ENCODE data around the gene ERVMER34-1.

ERVMER34-1 gene, protein sequence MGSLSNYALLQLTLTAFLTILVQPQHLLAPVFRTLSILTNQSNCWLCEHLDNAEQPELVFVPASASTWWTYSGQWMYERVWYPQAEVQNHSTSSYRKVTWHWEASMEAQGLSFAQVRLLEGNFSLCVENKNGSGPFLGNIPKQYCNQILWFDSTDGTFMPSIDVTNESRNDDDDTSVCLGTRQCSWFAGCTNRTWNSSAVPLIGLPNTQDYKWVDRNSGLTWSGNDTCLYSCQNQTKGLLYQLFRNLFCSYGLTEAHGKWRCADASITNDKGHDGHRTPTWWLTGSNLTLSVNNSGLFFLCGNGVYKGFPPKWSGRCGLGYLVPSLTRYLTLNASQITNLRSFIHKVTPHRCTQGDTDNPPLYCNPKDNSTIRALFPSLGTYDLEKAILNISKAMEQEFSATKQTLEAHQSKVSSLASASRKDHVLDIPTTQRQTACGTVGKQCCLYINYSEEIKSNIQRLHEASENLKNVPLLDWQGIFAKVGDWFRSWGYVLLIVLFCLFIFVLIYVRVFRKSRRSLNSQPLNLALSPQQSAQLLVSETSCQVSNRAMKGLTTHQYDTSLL

DNA sequence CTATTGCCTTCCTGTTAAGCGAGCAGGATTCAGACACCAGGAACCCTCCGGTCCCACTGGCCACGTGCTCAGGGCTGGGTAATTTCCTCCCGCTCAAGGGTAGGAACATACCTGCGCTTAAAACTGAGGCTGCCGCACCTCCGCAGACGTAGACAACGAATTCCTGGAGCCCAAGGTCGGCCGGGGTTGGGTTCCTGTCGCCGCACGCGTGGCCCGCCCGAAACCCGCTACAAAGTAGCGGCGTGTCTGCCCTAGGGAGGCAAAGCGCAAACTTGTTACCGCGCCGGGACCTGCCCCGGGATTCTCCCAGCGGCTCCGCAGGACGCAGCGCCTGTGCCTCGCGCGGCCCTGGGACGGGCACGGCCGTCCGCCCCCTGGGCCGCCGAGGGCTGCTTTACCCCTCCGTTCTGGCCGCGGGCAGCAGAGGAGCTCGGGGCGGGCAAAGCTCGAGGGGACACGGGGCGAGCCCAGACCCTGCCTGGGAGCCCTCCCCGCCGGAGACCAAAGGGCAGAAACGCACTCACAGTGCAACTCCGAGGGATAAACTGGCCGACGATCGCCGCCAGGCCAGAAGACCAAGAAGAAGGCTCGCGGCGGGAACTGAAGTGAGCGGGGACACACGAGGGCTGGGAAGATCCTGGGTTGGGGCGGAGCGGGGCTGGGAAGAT, at the start of gene ERVMER34-1:
Gene ERVMER34-1, minus strand, starts transcription at position 607 of the 668 bp plus-strand sequence. CDS start 5,905 bp downstream, outside the sequence.
- DNase-seq (ENCODE audit: low read depth in 3 of 3), result no peak

DNA sequence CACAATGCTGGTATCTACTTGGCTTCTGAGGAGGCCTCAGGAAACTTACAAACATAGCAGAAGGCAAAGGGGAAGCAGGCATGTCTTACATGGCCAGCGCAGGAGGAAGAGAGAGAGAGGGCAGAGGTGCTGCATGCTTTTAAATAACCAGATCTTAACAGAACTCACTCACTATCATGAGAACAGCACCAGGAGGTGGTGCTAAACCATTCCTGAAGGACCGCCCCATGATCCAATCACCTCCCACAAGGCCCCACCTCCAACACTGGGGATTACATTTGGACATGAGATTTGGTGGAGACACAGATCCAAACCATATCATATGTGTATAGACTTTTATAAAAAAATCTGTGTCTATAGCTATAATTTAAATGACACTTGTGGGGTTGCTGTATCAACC, 48.6 kb upstream of the ERVMER34-1 start:
- DNase-seq (ENCODE audit: low read depth in 3 of 3), result no peak

DNA sequence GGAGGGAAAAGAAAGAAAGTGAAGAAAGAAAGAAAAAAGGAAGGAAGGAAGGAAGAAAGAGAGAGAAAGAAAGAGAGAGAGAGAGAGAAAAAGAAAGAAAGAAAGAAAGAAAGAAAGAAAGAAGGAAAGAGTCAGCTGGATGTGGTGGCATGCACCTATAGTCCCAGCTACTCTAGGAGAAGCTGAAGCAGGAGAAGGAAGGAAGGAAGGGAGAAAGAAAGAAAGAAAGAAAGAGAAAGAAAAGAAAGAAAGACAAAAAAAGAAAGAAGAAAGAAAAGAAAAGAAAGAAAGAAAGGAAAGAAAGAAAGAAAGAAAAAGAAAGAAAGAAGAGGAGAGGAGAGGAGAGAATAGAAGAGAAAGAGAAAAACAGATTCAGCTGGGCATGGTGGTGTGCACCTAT, 44.3 kb upstream of the ERVMER34-1 start:
- no peak for DNase-seq (ENCODE audit: low read depth in 3 of 3)

DNA sequence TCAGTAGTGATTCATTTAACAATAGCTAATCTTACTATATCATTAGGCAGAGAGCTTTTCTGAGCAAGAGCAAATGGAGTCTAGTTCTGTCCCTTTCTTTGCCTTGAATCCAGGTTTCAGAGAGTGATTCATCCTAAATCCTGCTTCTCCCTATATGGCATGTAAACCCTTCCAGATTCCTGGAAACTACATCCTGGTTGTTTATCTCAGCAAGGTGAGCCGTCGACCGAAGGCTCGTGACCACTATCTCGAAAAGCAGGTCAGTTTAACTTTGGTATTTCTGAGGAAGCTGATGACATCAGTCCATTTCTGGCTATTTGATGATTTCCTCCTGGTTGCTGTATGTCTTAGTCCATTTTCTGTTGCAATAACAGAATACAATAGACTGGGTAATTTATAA, 40.7 kb upstream of the ERVMER34-1 start:
- DNase-seq (ENCODE audit: low read depth in 3 of 3), result no peak

DNA sequence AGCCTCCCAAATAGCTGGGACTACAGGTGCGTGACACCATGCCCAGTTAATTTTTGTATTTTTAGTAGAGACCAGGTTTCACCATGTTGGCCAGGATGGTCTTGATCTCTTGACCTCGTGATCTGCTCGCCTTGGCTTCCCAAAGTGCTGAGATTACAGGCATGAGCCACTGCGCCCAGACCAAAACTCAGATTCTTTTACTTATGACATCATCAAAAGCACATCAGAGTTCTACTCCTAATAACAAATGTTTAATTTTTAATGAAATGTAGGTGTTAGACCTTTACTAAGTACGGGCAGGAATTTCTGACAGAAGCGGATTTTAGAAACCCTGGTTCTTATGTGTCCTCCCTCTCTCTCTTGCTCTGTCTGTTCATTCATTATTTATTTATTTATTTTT, 38.5 kb upstream of the ERVMER34-1 start:
- no peak for DNase-seq (ENCODE audit: low read depth in 3 of 3)

DNA sequence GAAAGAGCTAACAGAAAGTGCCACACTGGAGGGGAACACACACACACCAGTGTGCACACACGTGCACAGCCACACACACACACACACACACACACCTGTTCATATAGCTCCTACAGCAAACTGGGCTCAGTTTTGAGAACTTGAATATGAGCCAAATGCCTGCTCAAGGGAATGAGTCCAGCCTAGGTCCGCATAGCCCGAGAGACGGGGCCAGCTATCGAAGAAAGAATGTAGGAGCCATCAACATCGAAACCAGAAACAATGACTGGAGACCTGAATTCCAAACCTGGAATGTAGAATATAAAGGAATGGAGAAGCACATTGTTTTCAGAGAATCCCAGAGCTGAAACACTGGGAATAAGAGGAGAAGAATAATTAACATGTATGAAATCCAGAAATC, 37.6 kb upstream of the ERVMER34-1 start:
- DNase-seq (ENCODE audit: low read depth in 3 of 3), result no peak

DNA sequence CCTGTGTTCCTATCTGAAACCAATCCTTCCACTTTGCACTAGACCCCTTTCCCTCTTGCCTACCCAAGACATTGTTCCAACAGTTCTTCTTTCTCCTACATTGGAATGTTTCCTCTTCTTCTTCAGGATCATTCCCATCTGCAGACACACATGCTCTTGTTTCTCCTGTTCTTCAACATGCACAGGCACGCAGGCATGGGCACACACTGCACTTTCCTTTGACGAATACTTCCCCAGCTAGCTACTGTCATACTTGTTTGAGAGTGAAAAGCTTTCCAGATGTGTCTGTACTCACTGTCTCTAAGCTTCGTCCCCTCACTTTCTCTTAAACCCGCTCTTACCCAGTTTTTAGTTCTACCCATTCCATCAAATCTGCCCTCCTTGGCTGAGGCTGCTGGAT, 31.8 kb upstream of the ERVMER34-1 start:
- no peak for DNase-seq (ENCODE audit: low read depth in 3 of 3)

DNA sequence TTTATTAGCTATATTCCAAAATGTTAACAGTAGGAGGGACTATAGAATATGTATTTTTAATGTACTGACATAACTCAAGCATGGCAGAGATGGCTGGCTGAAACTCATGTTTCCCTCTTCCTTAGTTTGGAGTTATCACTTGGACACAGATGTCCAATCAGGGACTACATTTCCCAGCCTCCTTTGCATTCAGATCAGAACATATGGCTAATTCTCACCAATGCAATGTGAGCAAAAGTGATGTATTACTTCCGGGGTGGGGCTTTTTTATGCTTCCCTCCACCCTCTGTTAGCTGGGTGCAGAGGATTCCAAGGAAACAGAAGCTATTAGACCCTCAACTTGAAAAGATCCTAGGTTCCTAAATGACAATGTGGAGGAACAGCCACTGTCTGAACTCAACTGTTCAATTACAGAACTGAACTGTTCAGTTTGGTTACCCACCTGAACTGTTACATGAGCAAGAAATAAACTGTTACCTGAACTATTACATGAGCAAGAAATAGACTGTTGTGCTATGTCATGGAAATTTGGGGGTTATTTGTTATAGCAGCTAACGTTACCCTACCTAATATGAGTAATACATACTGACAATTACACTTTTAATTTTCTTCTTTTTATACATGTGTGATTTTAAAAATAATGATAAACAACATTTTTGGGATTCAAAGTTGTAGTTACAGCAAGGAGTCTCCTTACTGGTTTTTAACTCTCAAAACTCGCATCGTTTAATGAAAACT, 29.6 kb upstream of the ERVMER34-1 start:
- DNase-seq (ENCODE audit: low read depth in 3 of 3), result no peak

DNA sequence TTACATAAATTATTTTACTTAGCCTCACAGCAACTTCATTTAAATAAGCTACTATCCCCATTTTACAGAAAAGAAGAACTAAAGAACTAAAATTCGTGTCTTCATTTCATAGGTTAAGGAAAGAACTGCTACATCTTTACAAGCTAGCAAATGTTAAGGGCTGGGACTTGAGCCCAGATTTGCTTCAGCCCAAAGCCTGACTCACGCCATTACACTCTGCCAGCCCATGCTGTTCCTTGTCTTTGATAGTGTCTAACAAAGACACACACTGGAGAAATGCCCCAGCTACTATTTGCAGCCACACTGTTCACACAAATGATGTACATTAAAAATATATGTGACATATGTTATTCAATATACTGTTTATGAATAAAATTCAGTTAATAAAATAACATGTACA, 29.0 kb upstream of the ERVMER34-1 start:
- no peak for DNase-seq (ENCODE audit: low read depth in 3 of 3)

DNA sequence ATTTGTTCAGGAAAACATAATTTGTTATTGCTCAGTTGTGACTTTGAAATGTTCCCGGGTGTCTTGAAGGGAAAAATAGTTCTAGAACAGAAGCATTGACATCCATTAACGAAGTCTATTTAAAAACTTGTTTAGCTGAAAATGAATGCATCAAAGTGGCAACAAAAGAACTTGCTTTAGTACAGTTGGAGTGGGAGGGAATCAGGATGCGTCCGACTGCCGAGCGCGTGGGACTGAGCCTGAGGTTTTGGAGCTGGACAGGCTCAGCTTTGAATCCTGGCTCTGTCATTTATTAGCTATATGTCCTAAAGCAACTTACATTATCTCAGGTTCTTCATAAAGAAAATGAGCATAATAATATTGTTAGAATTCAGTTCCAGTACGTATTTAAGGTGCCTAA, 9.0 kb upstream of the ERVMER34-1 start:
- no peak for DNase-seq (ENCODE audit: low read depth in 3 of 3)

DNA sequence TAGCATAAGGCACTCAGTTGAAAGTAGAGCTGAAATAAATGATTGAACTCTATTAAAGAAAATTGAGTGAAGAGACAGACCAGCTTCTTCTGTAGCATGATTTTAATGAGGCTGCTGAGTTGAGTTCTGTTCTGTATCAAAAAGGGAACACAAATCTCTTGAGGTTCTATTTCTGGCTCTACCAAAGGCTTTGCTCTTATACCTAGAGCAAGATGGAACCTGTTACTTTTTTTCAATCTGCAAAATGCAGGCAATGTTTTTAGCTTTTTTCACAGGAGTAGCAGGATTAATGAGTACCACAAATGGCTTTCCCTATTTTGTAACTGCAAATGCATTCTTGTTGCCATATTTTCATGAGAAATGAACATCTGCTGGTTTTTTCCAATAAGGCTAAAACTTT, 4.2 kb upstream of the ERVMER34-1 start:
- DNase-seq (ENCODE audit: low read depth in 3 of 3), result no peak

DNA sequence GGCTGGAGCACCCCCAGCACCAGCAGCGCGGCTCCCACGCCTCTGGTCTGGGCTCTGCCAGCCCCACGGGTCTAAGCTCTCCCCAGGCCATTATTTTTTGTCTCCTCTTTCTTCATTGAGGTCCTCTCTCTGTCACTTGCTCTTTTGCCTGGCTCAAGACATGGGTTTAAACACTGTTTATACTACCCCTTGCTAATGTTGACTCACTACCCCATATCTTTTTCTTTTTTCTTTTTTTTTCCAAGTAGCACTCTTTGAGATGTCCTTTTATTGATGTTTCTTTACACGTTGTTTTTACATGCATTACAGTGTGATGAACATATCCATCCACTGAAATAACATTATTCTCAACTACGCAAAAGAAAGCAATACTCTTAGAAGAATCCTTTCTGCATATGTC, 1.7 kb upstream of the ERVMER34-1 start:
- no peak for DNase-seq (ENCODE audit: low read depth in 3 of 3)

DNA sequence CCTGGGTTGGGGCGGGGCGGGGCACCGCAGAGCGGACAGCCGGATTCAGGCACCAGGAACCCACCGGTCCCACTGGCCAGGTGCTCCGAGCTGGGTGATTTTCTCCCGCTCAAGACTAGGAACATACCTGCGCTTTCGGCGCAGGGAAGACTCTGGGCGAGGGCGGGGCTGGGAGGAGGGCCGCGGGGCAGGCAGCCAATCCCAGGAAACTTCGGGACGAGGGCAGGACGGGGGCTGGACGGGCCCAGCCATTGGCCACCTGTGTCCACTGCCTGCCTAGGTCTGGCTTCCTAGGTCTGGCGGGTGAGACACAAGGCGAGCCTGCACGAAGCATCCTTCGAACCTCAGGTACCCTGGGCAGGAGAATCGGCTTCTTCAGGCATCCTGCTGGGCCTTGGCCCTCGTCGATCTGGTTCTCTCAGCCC, 274 bp upstream of the ERVMER34-1 start:
- no peak for DNase-seq (ENCODE audit: low read depth in 3 of 3)

DNA sequence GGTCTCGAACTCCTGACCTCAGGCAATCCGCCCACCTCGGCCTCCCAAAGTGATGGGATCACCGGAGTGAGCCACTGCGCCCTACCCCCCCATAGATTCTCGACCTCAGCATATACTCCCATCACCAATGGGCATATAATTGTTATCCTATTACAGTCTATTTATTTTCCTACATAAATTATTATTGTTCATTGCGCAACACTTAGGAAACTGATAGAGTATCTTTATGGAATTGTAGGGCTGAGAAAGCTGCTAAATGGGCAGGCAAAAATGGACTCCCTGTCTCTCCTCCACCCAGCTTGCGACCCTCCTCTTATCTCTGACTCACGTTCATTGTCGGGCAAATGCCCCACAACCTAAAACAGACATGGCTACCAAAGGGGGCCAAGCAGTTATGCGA, 1.0 kb downstream of the ERVMER34-1 start:
- DNase-seq (ENCODE audit: low read depth in 3 of 3), result no peak

DNA sequence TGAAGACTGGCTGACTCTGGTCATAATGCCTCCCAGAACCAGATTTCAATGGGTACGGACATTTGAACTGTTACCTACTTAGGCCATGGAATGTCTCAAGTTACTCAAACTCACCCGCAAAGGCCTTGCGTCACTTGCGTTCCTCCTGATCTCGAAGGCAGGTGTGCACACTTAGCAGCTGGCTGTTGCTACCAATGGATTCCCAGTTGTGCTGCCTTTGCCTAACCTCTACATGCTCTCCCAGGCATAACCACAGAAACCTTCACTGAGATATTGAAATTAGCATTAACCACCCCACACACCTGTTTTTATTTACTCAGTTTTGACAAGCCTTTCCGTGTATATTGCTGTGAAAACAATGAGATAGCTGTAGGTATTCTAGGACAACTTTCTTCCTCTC, 2.8 kb downstream of the ERVMER34-1 start:
- no peak for DNase-seq (ENCODE audit: low read depth in 3 of 3)

DNA sequence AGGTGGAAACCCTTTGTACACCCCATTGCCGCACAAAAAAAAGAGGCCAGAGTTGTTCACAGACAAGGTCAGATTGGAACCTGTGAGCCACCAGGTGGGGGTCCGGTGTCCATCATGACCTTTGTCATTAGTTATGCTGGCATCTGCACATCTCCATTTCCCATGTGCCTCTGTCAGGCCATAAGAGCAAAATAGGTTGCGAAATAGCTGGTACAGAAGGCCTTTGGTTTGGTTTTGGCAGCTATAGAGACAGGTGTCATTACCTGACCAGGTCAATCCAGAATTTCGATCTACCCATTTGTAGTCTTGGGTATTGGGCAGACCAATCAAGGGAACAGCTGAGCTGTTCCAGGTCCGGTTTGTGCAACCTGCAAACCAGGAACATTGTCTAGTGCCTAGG, 6.6 kb downstream of the ERVMER34-1 start:
- DNase-seq (ENCODE audit: low read depth in 3 of 3), result no peak

DNA sequence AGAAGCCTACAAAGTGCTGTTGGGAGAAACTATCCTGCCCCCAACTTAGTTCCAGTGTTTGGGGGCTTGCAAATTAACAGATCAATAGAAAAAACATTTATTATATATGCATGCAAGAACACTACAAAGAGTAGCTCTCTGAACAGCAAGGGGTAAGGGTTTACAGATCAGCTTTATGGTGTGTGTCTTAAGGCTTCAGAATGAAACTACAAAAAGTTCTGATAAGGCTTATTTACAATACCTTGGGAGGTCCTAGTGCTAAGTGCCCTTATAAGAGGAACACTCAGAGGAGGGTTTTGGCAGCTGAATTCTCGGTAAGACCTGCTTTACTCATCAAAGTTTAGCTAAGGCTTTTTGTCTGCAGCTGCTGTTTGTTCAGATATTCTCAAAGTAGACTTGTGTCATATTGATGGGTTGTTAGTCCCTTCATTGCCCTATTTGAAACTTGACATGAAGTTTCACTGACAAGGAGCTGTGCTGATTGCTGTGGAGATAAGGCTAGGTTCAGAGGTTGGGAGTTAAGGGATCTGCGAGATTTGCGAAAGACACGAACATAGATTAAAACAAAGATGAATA, 7.7 kb downstream of the ERVMER34-1 start:
- DNase-seq (ENCODE audit: low read depth in 3 of 3), result no peak

DNA sequence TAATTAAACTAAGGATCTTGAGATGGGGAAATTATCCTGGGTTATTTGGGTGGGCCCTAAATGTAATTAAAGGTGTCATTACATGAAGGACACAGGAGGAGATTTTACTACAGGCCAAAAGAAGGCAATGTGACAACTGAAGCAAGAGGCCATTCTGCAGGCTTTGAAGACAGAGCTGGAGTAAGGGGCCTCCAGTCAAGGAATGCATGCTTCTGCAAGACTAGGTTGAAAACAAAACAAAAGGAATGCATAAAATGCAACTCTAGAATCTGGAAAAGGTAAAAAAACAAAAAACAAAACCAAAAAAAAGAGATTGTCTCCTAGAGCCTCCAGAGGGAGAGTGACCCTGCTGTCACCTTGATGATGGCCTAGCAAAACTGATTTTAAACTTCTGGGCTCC, 21.6 kb downstream of the ERVMER34-1 start:
- DNase-seq (ENCODE audit: low read depth in 3 of 3), result no peak

DNA sequence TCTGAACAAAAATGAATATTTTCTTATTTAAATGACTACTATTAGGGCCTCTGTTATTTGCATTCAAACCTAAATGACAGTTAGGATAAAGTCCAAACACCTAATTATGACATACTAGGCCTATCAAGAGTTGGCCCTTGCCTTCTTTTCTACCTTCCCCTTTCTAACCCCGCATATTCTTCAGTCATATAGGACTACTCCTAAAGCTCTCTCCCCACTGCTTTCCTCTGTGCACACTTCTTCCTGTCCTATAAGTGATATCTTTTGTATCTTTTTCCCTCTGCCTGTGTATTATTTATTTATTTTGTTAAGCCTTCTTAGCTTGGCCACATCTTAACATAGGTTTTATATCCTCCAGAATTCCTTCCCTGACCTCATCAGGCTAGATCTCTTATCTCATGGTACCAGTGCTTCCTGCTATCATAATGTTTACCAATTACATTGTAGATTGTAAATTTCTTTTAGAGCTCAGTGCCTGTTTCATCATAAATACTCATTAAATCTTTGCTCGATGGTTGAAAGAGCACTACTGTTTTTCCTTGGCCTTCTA, 22.5 kb downstream of the ERVMER34-1 start:
- no peak for DNase-seq (ENCODE audit: low read depth in 3 of 3)

DNA sequence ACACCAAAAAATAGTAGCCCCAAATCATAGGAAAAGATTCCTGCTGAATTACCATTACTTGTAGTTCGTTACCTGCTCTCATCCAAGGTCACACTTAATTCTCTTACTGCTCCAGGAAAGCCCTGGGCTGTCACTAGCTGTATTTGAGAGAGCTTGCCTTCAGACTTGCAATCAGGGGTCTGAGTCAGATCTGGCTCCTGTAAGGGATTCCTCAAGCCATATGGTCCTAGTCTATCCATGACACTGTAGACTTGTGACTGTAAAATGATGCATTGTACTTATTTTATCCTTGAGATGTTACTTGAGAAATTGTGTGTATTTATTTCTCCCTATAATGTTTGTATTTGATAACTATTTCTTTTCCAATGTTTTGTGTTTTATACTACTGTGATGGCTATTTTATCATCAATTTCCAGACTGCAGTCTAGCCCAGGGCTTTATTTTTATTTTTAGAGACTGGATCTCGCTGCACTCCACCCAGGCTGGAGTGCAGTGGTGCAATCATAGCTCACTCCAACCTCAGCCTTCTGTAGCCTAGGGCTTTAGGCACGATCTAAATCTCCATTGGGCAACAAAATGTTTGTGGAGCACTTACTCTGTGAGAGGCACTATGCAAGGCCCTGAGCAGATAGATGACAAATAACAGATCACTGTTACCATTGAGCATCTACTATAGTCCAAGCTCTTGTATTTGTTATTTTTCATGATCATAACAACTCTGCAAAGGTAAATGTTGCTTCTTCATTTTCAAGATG, 24.2 kb downstream of the ERVMER34-1 start:
- DNase-seq (ENCODE audit: low read depth in 3 of 3), result no peak
